Glomerular visceral epithelial cell (primary cell): Measurements from ENCODE around the gene OLR1.
"Not testable (repeated sequence)": the region's sequence is repeated elsewhere in the genome, so short reads cannot be mapped to it uniquely, and the experiment has no call there.

Experiments used
- DNase-seq: peaks from one replicate; pipeline ENCODE4 v3.0.0-alpha.2; 2016; ENCODE audit errors: extremely low spot score

Gene OLR1

DNA sequence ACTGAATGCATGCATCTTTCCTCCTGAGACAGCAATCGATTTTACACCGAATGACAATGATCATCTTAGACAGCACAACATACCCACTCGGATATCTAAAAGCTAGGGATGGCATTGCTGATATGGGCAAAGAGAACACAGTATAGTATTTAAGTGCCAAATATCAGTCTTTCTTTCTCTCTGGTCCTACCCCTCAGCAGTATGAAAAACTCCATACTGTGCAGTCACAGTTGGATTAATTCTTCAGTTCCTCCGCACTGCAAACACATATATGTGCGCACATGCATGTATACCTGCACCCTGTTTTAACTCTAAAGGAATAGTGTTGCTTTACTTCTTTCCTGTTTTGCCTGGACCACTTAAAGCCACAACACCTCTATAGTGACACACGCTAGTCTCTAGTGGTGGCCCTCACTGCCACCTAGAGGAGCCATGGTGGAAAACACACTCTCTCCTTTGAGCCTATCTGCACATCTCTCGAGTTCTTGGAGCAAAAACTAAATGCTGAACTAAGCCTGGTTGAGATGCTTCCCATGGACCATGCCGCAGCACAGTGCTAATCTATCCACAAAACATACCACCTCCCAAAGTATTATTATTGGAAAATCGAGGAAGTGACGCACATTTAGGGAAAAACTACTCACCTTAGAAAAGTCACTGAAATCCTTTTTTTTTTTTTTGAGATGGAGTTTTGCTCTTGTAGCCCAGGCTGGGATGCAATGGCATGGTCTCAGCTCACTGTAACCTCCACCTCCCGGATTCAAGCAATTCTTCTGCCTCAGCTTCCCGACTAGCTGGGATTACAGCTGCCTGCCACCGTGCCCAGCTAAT lies 18.8 kb upstream of the OLR1 start:
- DNase-seq: peak; percentile 47

GRCh38 chr12:10189653-10190052 lies 17.7 kb upstream of the OLR1 start:
- DNase-seq: no peak

- DNase-seq: not testable (repeated sequence)
Observed at GRCh38 chr12:10186958-10187357, 15.0 kb upstream of the OLR1 start.

DNA sequence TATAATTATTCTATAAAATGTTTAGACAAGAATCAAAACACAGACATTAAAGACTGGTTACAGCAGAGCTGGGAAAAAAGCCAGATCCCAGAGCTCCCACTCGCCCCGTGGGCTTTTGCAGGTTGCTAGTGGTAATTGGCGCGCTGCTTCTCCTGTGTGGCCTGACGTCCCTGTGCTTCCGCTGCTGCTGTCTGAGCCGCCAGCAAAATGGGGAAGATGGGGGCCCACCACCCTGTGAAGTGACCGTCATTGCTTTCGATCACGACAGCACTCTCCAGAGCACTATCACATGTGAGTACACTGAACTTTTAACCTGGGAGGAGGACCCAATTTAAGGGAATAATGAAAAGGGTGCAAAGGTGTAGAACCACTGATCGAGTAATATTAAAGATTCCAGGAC lies 14.4 kb upstream of the OLR1 start:
- DNase-seq: no peak

- no peak for DNase-seq
Observed at GRCh38 chr12:10184261-10184843, 12.4 kb upstream of the OLR1 start.

GRCh38 chr12:10182354-10183049 lies 10.6 kb upstream of the OLR1 start:
- no peak for DNase-seq

- DNase-seq: no peak
Observed at GRCh38 chr12:10179776-10180181, 7.8 kb upstream of the OLR1 start.

- no peak for DNase-seq
Observed at GRCh38 chr12:10178821-10179220, 6.9 kb upstream of the OLR1 start, which contains the start of gene TMEM52B. Gene TMEM52B, plus strand, starts transcription at chr12:10179032. Its CDS starts 543 bp downstream, at chr12:10179575.

GRCh38 chr12:10175846-10176636 lies 4.1 kb upstream of the OLR1 start:
- no peak for DNase-seq

- DNase-seq: no peak
Observed at GRCh38 chr12:10174986-10175614, 3.2 kb upstream of the OLR1 start.

DNA sequence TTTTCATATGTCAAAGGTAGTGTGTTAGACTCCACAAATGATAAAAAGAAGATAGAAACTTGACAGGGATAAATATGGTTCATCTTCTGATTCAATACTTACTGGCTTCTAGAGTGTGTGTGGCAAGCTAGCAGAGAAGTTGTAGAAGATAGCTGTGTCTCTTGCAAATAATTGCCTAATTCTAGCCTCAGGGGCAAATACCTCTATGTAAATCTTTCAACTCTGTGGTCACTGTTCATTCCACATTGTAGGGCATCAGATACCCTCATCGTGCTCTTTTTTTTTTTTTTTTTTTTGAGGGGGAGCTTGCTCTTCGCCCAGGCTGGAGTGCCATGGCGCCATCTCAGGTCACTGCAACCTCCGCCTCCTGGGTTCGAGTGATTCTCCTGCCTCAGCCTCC lies 1.7 kb downstream of the OLR1 start:
- no peak for DNase-seq

- no peak for DNase-seq
Observed at GRCh38 chr12:10169104-10169503, 2.8 kb downstream of the OLR1 start.

DNA sequence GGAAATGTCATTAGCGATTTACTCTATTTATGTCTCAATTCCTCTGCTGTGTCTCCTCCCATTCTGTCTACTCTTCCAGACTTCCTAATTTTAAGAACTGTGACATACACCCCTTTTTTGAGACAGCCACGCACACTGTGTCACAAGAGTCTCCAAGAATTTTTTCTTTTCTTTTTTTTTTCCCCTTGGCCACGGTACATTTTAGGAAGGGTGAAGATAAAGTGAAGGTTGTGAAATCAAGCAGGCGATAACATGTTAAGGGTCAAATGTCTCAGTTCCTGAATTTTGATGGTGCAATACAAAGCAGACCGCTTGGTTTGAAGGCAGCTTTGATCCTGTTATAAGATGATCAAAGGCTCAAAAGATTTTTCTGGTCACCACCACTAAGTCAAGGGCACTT lies 4.3 kb downstream of the OLR1 start:
- no peak for DNase-seq

DNA sequence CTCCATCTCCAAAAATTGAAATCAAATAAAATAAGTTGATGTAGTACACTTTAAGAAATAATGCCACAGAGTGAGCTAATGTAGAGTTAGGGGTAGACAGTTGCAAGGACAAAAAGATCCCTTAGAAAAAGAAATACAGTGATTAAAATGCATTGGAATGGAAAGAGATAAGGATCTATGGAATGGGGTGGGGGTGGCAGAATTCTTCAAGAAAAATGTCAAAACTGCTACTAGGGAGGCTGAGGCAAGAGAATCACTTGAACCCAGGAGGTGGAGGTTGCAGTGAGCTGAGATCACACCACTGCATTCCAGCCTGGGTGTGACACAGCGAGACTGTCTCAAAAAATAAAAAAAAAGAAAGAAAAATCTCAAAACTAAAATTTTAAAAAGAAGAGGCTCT lies 6.5 kb downstream of the OLR1 start:
- DNase-seq: no peak

GRCh38 chr12:10163084-10163483 lies 8.8 kb downstream of the OLR1 start:
- no peak for DNase-seq

DNA sequence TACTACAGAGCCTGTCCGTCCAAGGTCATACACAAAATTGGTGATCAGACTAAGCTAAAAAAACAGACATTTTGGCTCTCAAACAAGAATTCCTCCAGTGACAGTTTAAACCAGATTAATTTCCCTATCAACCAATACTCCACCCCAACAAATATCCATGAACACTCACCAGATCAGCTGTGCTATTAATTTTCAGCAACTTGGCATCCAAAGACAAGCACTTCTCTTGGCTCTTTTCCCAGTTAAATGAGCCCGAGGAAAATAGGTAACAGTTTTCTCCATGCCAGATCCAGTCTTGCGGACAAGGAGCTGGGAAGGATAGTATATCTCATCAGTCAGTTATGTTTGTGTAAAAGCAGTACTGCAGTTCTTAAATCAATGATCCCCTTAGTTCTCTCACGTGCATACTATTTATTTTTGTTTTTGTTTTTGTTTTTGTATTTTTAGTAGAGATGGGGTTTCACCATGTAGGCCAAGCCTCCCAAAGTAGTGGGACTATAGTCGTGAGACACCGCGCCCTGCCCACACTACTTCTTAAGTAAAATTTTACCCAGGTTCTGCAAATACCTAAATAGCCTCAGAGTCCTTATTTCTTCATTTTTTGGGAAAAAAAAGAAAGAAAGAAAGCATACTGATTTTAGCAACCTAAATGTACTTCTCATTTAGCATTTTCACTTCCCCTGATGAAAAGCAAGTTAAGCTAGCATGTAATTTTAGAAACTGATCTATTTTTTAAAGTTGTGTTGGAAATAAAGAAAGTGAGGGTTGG lies 11.1 kb downstream of the OLR1 start:
- DNase-seq: no peak

GRCh38 chr12:10159280-10159679 lies 12.7 kb downstream of the OLR1 start:
- no peak for DNase-seq

DNA sequence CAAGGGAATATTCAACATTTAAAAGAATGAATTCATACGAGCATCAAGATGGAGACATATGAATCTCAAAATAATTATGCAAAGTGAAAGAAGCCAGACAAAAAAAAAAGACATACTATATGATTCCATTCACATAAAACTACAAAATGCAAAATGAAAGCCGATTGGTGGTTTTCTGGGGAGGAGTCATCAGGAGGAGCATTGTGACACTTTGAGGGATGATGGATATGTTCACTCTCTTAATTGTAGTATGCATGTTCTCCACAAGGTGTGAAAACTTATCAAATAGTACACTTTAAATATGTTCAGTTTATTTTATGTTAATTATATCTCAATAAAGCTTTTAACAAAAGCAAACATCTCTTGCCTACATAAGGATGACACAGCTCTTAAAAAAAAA lies 13.5 kb downstream of the OLR1 start:
- DNase-seq: no peak

- DNase-seq: no peak
Observed at GRCh38 chr12:10155966-10156365, 16.0 kb downstream of the OLR1 start.

DNA sequence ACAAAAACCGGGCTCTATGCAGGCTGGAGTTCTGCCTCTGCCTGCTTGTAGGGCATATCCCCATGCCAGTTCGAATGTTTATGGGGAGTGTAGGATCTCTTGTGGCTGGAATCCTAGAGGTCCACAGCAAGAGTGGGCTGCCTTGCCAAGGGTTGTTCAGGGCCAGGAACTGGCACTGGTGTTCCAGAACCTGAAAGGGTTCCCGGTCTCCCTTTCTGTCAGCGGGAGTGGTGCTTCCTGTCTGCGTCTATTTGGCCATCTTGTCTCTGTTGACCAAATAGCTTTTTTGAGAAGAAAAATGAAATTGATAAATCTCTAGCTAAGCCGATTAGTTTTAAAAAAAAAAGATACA lies 17.8 kb downstream of the OLR1 start:
- DNase-seq: no peak
